GM12892 (cell line): ENCODE results near the gene MVK.

ENCODE experiments used
- DNase-seq: peaks from one replicate; pipeline ENCODE4 v3.0.0; 2011; ENCODE audit not compliant: insufficient read length
- FAIRE-seq: peaks from 2 replicates; lab custom pipeline; 2011; peaks lifted over from hg19 to GRCh38; lab: Jason Lieb, UNC
- POLR2A ChIP-seq: IDR thresholded peaks from 2 replicates; pipeline ENCODE4 v1.6.1; 2011; ENCODE audit warnings: low read depth, low read length, control low read depth
- POLR2AphosphoS5 ChIP-seq: IDR thresholded peaks from 2 replicates; pipeline ENCODE4 v1.6.1; 2011; ENCODE audit warnings: low read depth, low read length, control low read depth
- TAF1 ChIP-seq: IDR thresholded peaks from 2 replicates; pipeline ENCODE4 v1.6.1; 2011; ENCODE audit warnings: low read depth, mild to moderate bottlenecking, control low read depth, low read length, borderline replicate concordance

MVK gene

GRCh38 chr12:109549613-109550270, 23.9 kb upstream of the MVK start:
- no peak for DNase-seq
- no peak for FAIRE-seq
- TF ChIP-seq POLR2A (no peak), POLR2AphosphoS5 (no peak), TAF1 (no peak)

GRCh38 chr12:109550281-109550680, 23.3 kb upstream of the MVK start:
- TF ChIP-seq POLR2AphosphoS5 (no peak), TAF1 (no peak), POLR2A (no peak)
- FAIRE-seq (no peak), DNase-seq (no peak)

- TF ChIP-seq POLR2AphosphoS5 (no peak), POLR2A (no peak), TAF1 (no peak)
- FAIRE-seq (no peak), DNase-seq (no peak)
Measured at GRCh38 chr12:109551108-109551507, 22.5 kb upstream of the MVK start.

GRCh38 chr12:109552971-109553370, 20.6 kb upstream of the MVK start:
- no peak for FAIRE-seq
- no peak for DNase-seq
- TF ChIP-seq POLR2A (no peak), TAF1 (no peak), POLR2AphosphoS5 (no peak)

- no peak for TF ChIP-seq POLR2AphosphoS5
- no peak for FAIRE-seq
- DNase-seq: no peak
Measured at GRCh38 chr12:109553483-109553882, 20.1 kb upstream of the MVK start.

DNA sequence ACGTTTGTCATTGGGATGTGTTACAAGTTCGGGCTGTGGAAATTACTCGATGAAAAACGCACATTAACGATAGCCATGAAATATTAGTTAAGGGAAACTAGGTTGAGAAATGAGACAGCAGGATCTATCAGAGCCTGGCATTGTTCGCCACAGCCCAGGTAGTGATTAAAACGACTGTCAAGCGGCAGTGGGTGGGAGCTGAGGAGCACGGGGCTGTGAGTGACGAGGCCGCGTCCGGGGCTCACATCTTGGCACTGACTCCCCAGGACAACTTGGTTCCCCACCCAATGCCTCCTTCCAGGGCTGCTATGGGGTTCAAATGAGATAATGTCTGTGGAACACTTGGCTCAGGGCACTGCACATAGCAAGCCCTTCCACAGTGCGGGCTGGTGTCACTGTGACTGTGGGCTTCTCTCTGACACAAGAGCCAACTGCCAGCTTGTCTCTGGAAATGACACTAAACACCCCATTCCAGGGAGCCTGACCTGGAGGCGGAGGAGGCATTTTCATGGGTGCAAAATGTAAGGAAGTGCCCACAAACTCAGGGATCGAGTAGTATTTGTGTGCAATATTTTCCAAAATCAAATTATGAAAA, 19.6 kb upstream of the MVK start:
- TF ChIP-seq TAF1 (no peak), POLR2A (no peak), POLR2AphosphoS5 (no peak)
- DNase-seq: no peak
- no peak for FAIRE-seq

DNA sequence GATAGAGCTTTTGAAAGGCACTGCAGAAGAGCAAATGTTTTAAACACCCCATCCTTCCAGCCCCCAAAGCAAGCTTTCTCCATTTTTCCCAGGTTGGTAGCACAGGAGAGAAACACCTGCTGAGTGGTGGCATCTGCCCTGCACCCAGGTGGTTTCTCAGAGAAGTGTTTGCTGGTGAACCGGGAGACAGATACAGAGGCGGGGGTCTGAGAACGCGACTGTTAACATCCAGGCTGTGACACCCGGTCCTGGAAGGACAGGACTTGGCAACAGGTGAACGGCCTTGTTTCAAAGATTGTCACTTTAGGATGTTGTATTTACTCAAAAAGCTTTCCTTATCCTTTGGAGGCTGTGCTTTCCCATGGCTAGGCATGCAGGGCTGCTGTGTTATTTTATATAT, 18.8 kb upstream of the MVK start:
- FAIRE-seq (no peak), DNase-seq (no peak)
- TF ChIP-seq POLR2AphosphoS5 (no peak), TAF1 (no peak), POLR2A (no peak)

DNA sequence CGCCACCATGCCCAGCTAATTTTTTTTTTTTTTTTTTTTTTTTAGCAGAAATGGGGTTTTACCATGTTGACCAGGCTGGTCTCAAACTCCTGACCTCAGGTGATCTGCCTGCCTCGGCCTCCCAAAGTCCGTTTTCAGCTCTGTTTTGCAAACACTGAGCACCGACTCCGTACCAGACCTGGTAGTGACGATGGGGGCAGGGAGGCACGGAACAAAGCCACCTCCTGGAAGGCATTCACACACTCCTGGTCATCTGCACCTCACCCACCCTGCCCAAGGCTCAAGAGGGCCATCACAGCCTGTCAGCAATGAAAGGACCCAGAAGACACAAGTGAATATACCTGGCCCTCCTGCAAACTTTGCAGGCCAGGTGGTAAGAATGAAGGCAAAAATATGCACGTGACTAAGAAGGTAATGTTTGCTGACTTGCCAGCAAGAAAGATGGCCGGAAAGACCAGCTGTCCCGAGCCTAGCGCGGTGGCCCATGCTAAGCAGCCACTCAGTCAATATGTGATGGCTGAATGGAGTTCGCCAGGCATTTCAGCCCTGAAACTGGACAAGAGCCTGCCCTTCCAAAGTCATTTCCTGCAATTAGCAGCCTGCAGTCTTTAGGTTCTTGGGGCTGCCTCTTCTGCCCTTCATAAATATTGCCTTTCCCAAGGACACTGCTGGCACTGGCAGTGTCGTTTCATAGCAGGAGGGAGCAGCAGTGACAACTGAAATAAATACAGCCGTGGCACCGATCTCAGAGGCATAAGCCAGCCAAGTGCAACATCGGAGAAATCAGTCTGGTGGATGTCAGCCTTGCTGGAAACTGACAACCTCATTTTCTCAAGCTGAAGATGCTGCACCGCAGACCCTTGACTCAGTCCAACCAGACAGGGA, 17.9 kb upstream of the MVK start:
- no peak for DNase-seq
- TF ChIP-seq TAF1 (no peak), POLR2AphosphoS5 (no peak), POLR2A (no peak)
- FAIRE-seq: no peak

GRCh38 chr12:109557200-109557599, 16.4 kb upstream of the MVK start:
- DNase-seq (no peak), FAIRE-seq (no peak)
- TF ChIP-seq POLR2AphosphoS5: no peak

- DNase-seq: no peak
- FAIRE-seq: no peak
- no peak for TF ChIP-seq POLR2A
- no peak for TF ChIP-seq TAF1
- no peak for TF ChIP-seq POLR2AphosphoS5
Measured at GRCh38 chr12:109557805-109558204, 15.8 kb upstream of the MVK start.

- DNase-seq (no peak), FAIRE-seq (no peak)
- TF ChIP-seq TAF1 (no peak), POLR2AphosphoS5 (no peak), POLR2A (no peak)
Measured at GRCh38 chr12:109558374-109559199, 15.0 kb upstream of the MVK start.
